Neural crest cell (in vitro differentiated cells): ENCODE results near the gene CANT1. TPM values are rescaled to one million over a fixed set of nuclear protein-coding genes. Genes with fewer than 3 reads are reported as not detected.
A peak's percentile ranks its signal among the peaks of the same experiment; 100 is the strongest.

Experiments used
- DNase-seq: peaks from one replicate; pipeline ENCODE4 v3.0.0; 2021; ENCODE audit warnings: low read depth, mixed read lengths, low spot score
- H3K27ac Mint-ChIP-seq: one replicate; pipeline ENCODE4 v1.8.0; 2021; ENCODE audit warnings: mild to moderate bottlenecking, mixed read lengths; ENCODE audit not compliant: unreplicated experiment
- H3K27me3 Mint-ChIP-seq: 2 replicates; pipeline ENCODE4 v1.8.0; 2021; ENCODE audit warnings: low read depth, mild to moderate bottlenecking, mixed read lengths
- H3K36me3 Mint-ChIP-seq: 2 replicates; pipeline ENCODE4 v1.8.0; 2021; ENCODE audit warnings: low read depth, mild to moderate bottlenecking, mixed read lengths
- H3K4me1 Mint-ChIP-seq: 2 replicates; pipeline ENCODE4 v1.8.0; 2021; ENCODE audit warnings: mixed read lengths
- H3K4me3 Mint-ChIP-seq: one replicate; pipeline ENCODE4 v1.8.0; 2021; ENCODE audit warnings: mild to moderate bottlenecking, mixed read lengths
- H3K9me3 Mint-ChIP-seq: 2 replicates; pipeline ENCODE4 v1.8.0; 2021; ENCODE audit warnings: mixed read lengths
- CTCF ChIP-seq: fragments of 200-600 bp; sonication (generic); conservative IDR thresholded peaks from 2 replicates; pipeline ENCODE4 v1.5.0; 2021; ENCODE audit warnings: antibody characterized with exemption, mild to moderate bottlenecking
- total RNA-seq: library from RNA; stranded (reverse); gene quantifications from 2 replicates; pipeline ENCODE4 v1.2.1, GENCODE V29; 2021

Gene CANT1
- total RNA-seq, 1 donor from 2014 or later = 63.8 TPM

- Mint-ChIP-seq H3K4me3 (peak overlapping the region; percentile 93), H3K36me3 (no peaks in the 10 kb centered on the region), H3K4me1 (peaks cover 32% of the 10 kb centered on the region), H3K27me3 (no peaks in the 10 kb centered on the region), H3K27ac (no peak overlapping the region), H3K9me3 (peaks cover 3% of the 10 kb centered on the region)
- TF ChIP-seq CTCF = no peak
- no peak for DNase-seq
Observed at GRCh38 chr17:79006794-79007503, 2.6 kb downstream of the CANT1 start.

- no peaks in the 10 kb centered on the region for H3K9me3 Mint-ChIP-seq
- no peaks in the 10 kb centered on the region for H3K36me3 Mint-ChIP-seq
- no peak for DNase-seq
- no peaks in the 10 kb centered on the region for H3K27me3 Mint-ChIP-seq
- peak overlapping the region; percentile 22 for H3K4me3 Mint-ChIP-seq
- TF ChIP-seq CTCF = no peak
- no peak overlapping the region for H3K27ac Mint-ChIP-seq
- peaks cover 32% of the 10 kb centered on the region for H3K4me1 Mint-ChIP-seq
Observed at GRCh38 chr17:79006046-79006445, 3.5 kb downstream of the CANT1 start.

GRCh38 chr17:79005063-79005861 lies 4.3 kb downstream of the CANT1 start:
- no peak overlapping the region for H3K27ac Mint-ChIP-seq
- peaks cover 27% of the 10 kb centered on the region for H3K4me1 Mint-ChIP-seq
- DNase-seq = no peak
- no peaks in the 10 kb centered on the region for H3K36me3 Mint-ChIP-seq
- H3K9me3 Mint-ChIP-seq = no peaks in the 10 kb centered on the region
- peak overlapping the region; percentile 44 for H3K4me3 Mint-ChIP-seq
- no peak for TF ChIP-seq CTCF
- no peaks in the 10 kb centered on the region for H3K27me3 Mint-ChIP-seq

- TF ChIP-seq CTCF = no peak
- Mint-ChIP-seq H3K36me3 (no peaks in the 10 kb centered on the region), H3K27ac (no peak overlapping the region), H3K27me3 (no peaks in the 10 kb centered on the region), H3K4me3 (no peak overlapping the region), H3K9me3 (no peaks in the 10 kb centered on the region), H3K4me1 (peaks cover 18% of the 10 kb centered on the region)
- DNase-seq = no peak
Observed at GRCh38 chr17:79003661-79004411, 5.7 kb downstream of the CANT1 start.

- H3K4me3 Mint-ChIP-seq = no peak overlapping the region
- no peaks in the 10 kb centered on the region for H3K9me3 Mint-ChIP-seq
- H3K27me3 Mint-ChIP-seq = no peaks in the 10 kb centered on the region
- H3K27ac Mint-ChIP-seq = no peak overlapping the region
- no peak for TF ChIP-seq CTCF
- peaks cover 10% of the 10 kb centered on the region for H3K4me1 Mint-ChIP-seq
- no peaks in the 10 kb centered on the region for H3K36me3 Mint-ChIP-seq
- DNase-seq = no peak
Observed at GRCh38 chr17:79002796-79003593, 6.6 kb downstream of the CANT1 start.
